Tibial artery (tissue), 4 donors: Measurements from ENCODE around the gene FAM181A.

Source experiments
- DNase-seq, 2 donors: peaks; one replicate each; pipeline ENCODE4 v3.0.0-alpha.2; 2019
- H3K27ac ChIP-seq, 2 donors: fragments of 200-600 bp; sonication (generic) in 1 of 2; 1 replicate in 1 of 2; 2 replicates in 1 of 2; pipeline ENCODE4 v1.5.1; 2018 to 2019; ENCODE audit warnings: mild to moderate bottlenecking in 1 of 2
- H3K27me3 ChIP-seq, 2 donors: fragments of 200-600 bp; sonication (generic) in 1 of 2; one replicate each; pipeline versions ENCODE4 v1.5.1 to v1.6.0; 2016 to 2019
- H3K36me3 ChIP-seq, 3 donors: fragments of 200-600 bp; sonication (generic) in 2 of 3; one replicate each; pipeline ENCODE4 v1.5.1; 2016 to 2019; ENCODE audit warnings: mild to moderate bottlenecking in 2 of 3
- H3K4me1 ChIP-seq, 4 donors: fragments of 200-600 bp; sonication (generic) in 2 of 4; 1 replicate in 3 of 4; 2 replicates in 1 of 4; pipeline ENCODE4 v1.5.1; 2016 to 2019
- H3K4me3 ChIP-seq, 2 donors: fragments of 200-600 bp; sonication (generic) in 1 of 2; 1 replicate in 1 of 2; 2 replicates in 1 of 2; pipeline ENCODE4 v1.5.1; 2018 to 2019; ENCODE audit warnings: mild to moderate bottlenecking in 2 of 2
- H3K9me3 ChIP-seq, 3 donors: fragments of 200-600 bp; sonication (generic) in 1 of 3; one replicate each; pipeline ENCODE4 v1.5.1; 2016 to 2019
- CTCF ChIP-seq, 2 experiments: fragments of 200-600 bp in 1 of 2; fragments of 450-650 bp in 1 of 2; IDR thresholded peaks; one replicate each; pipeline ENCODE4 v1.5.1; 2017 to 2019; ENCODE audit warnings: antibody characterized with exemption in 2 of 2, mild to moderate bottlenecking in 1 of 2, moderate library complexity in 1 of 2
- intact Hi-C: fragments of 100-400 bp; cut with DNase I; formaldehyde crosslinking; loops from one replicate; pipeline ENCODE4 v1.15.0; 2023; ENCODE audit warnings: low total_unique reads

The FAM181A gene

GRCh38 chr14:93943930-93944329 is 16.8 kb downstream of the FAM181A start:
- intact Hi-C loops, result loop anchor here (10.0 kb wide), 1 partner anchor 191 kb away; no protein-coding TSS in a partner anchor
- no peak for DNase-seq
- peaks cover 35 to 65% (median 45%) of the 10 kb centered on the region in 3 donors for H3K36me3 ChIP-seq
- no peak overlapping the region for H3K4me3 ChIP-seq
- peaks cover 0 to 27% (median 9%) of the 10 kb centered on the region in 4 donors for H3K4me1 ChIP-seq
- no peaks in the 10 kb centered on the region for H3K27me3 ChIP-seq
- TF ChIP-seq CTCF (IDR thresholded peaks at IDR 0.05), result no peak
- H3K9me3 ChIP-seq, result no peaks in the 10 kb centered on the region
- H3K27ac ChIP-seq, result no peak overlapping the region

DNA sequence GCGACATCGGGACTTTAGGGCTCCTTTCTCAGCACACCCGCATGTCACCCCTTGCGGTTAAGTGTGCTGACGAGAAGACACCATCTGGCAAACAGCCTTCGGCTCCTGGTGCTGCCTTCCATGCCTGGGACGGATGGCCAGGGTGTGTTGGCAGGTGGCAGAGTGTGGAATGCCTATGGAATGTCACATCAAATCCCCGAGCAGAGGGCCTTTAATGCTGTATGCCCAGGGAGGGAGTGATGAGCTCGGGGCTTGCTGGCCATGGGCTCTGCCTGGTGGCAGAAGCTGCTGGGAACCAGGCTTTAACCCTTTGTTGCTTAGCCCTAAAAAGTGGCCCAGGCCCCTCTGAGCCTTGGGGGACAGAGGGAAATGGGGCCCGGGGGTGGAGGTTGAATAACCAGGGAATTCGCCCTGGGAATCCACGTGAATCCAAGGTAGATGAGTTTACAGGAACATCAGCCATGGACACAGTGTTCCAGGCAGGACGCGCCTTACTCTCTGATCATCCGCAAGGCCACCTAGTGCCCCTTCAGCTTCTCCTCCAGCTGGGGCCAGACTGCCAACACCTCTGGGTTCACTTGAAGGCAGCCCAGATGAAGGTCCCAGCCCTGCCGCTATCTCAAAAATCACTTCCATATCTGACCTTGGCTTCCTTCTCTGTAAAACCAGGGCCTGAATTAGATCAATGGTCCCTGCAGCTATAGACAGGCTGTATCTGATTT is 17.4 kb downstream of the FAM181A start:
- peaks cover 37 to 68% (median 51%) of the 10 kb centered on the region in 3 donors for H3K36me3 ChIP-seq
- H3K9me3 ChIP-seq, result no peaks in the 10 kb centered on the region
- DNase-seq, result no peak
- H3K4me3 ChIP-seq, result no peak overlapping the region
- no peak overlapping the region for H3K27ac ChIP-seq
- TF ChIP-seq CTCF (IDR thresholded peaks at IDR 0.05), result no peak
- H3K27me3 ChIP-seq, result no peaks in the 10 kb centered on the region
- H3K4me1 ChIP-seq, result peaks cover 0 to 22% (median 6%) of the 10 kb centered on the region in 4 donors
- intact Hi-C loops, result loop anchor here (10.0 kb wide), 1 partner anchor 190 kb away; no protein-coding TSS in a partner anchor

DNA sequence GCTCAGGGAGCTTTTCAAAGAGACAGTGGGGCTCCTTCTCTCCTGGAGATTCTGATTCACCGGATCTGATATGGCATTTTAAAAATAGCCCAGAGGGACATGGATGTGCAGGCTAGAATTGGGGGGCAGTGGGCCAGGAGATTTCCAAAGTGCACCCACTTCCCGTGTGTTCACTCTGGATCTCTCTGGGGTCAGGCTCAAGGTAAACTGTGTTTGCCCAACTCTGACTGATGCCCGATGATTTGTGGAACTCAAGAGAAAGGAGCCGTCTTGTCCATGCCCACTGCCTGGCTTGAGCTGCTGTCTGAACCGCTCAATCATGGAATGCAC is 17.9 kb downstream of the FAM181A start:
- no peak for TF ChIP-seq CTCF (IDR thresholded peaks at IDR 0.05)
- no peaks in the 10 kb centered on the region for H3K27me3 ChIP-seq
- no peak overlapping the region for H3K4me3 ChIP-seq
- peaks cover 42 to 73% (median 55%) of the 10 kb centered on the region in 3 donors for H3K36me3 ChIP-seq
- DNase-seq, result no peak
- H3K4me1 ChIP-seq, result peaks cover 0 to 17% (median 3%) of the 10 kb centered on the region in 4 donors
- intact Hi-C loops, result loop anchor here (10.0 kb wide), 1 partner anchor 190 kb away; no protein-coding TSS in a partner anchor
- no peaks in the 10 kb centered on the region for H3K9me3 ChIP-seq
- H3K27ac ChIP-seq, result no peak overlapping the region

DNA sequence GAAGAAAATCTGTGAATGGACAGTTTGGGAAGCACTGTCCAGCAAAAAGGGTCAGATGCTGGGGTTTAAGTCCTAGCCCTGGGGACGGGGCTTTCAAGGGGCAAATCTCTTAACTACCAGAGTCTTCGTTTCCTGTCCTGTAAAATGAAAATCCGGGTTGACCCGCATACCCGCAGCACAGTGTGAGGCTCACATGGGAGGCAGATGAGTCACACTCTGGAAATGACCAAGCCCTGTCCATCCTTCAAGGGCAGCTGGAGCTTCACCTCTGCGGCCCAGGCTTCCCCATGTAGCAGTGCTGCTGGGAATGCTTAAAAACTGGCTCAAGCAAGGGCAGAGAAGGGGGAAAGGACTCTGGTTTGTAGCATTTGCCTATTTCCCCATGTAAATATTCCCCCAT is 19.0 kb downstream of the FAM181A start:
- no peak for TF ChIP-seq CTCF (IDR thresholded peaks at IDR 0.05)
- Histone ChIP-seq H3K4me3 (no peak overlapping the region), H3K9me3 (no peaks in the 10 kb centered on the region), H3K36me3 (peaks cover 52 to 83% (median 60%) of the 10 kb centered on the region in 3 donors), H3K27me3 (no peaks in the 10 kb centered on the region), H3K4me1 (peaks cover 0 to 9% (median 2%) of the 10 kb centered on the region in 4 donors), H3K27ac (no peak overlapping the region)
- intact Hi-C loops, result loop anchor here (10.0 kb wide), 1 partner anchor 189 kb away; no protein-coding TSS in a partner anchor
- DNase-seq, result no peak

DNA sequence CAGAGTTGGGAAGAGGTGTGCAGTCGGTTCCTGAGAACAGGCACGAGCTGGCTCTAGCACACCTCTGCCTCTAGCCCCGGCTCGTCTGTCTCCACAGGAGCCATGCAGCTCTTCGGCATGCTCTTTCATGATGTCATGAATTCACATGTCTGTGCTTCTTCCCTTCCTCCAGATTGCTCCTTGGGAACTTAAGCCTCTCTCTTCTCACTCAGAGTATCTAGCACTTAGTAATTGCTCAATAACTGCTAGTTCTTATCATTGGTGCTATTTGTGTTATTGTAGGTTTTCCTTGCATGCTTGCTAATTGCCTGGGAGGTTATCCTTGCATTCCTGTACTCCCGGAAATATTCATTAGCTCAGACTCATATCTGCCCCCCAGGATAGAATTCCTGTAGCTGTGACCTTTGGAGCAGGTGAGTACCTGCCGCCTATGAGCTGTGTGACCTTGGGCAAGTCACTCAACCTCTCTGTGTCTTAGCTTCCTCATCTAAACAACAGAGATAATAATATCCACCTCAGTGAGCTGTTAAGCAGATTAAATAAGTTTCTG is 19.5 kb downstream of the FAM181A start:
- Histone ChIP-seq H3K4me1 (peaks cover 0 to 4% (median 2%) of the 10 kb centered on the region in 4 donors), H3K4me3 (no peak overlapping the region), H3K36me3 (peaks cover 55 to 84% (median 63%) of the 10 kb centered on the region in 3 donors), H3K27ac (no peak overlapping the region), H3K27me3 (no peaks in the 10 kb centered on the region), H3K9me3 (no peaks in the 10 kb centered on the region)
- no peak for DNase-seq
- no peak for TF ChIP-seq CTCF (IDR thresholded peaks at IDR 0.05)
- intact Hi-C loops, result loop anchor here (10.0 kb wide), 1 partner anchor 188 kb away; no protein-coding TSS in a partner anchor
